GM18858 (cell line): Measurements from ENCODE around the gene OTUB2.

Source experiments
- ATAC-seq: cut with Tn5 transposase; IDR thresholded peaks from one replicate; pipeline ENCODE4 v1.9.1; 2021; ENCODE audit not compliant: unreplicated experiment

OTUB2 gene

GRCh38 chr14:94020267-94020666, 5.9 kb upstream of the OTUB2 start:
- ATAC-seq: no peak

GRCh38 chr14:94021001-94021400, 5.1 kb upstream of the OTUB2 start:
- no peak for ATAC-seq

GRCh38 chr14:94021416-94022157, 4.6 kb upstream of the OTUB2 start:
- ATAC-seq: no peak

- no peak for ATAC-seq
Observed at GRCh38 chr14:94022532-94023411, 3.4 kb upstream of the OTUB2 start.

- ATAC-seq: no peak
Observed at GRCh38 chr14:94024549-94024948, 1.6 kb upstream of the OTUB2 start.

GRCh38 chr14:94025720-94026119, 420 bp upstream of the OTUB2 start:
- ATAC-seq: no peak

- ATAC-seq: no peak
Observed at GRCh38 chr14:94026889-94027469, 839 bp downstream of the OTUB2 start.

GRCh38 chr14:94027566-94028449, 1.7 kb downstream of the OTUB2 start:
- ATAC-seq: no peak

GRCh38 chr14:94028450-94028826, 2.3 kb downstream of the OTUB2 start:
- ATAC-seq: no peak

- no peak for ATAC-seq
Observed at GRCh38 chr14:94029265-94029664, 3.1 kb downstream of the OTUB2 start.

GRCh38 chr14:94029671-94030203, 3.6 kb downstream of the OTUB2 start:
- no peak for ATAC-seq

GRCh38 chr14:94030571-94030970, 4.4 kb downstream of the OTUB2 start:
- ATAC-seq: no peak

- no peak for ATAC-seq
Observed at GRCh38 chr14:94031161-94031882, 5.2 kb downstream of the OTUB2 start.

- no peak for ATAC-seq
Observed at GRCh38 chr14:94031883-94032279, 5.7 kb downstream of the OTUB2 start.

GRCh38 chr14:94034886-94035285, 8.7 kb downstream of the OTUB2 start:
- ATAC-seq: no peak

GRCh38 chr14:94036313-94037167, 10.4 kb downstream of the OTUB2 start:
- ATAC-seq: peak; percentile 84

- ATAC-seq: no peak
Observed at GRCh38 chr14:94037954-94038353, 11.8 kb downstream of the OTUB2 start.

GRCh38 chr14:94038510-94038909, 12.4 kb downstream of the OTUB2 start:
- ATAC-seq: no peak
